Loucy (cell line): ENCODE results near the gene PHACTR2.

Source experiments
- CTCF ChIP-seq: fragments of 200-600 bp; sonication (generic); conservative IDR thresholded peaks from 2 replicates; pipeline ENCODE4 v1.5.1; 2014; ENCODE audit warnings: mild to moderate bottlenecking, antibody characterized with exemption, low read length
- EZH2phosphoT487 ChIP-seq: fragments of 200-600 bp; IDR thresholded peaks from 2 replicates; pipeline ENCODE4 v1.6.1; 2018; ENCODE audit warnings: antibody characterized with exemption, mild to moderate bottlenecking, moderate library complexity, borderline replicate concordance

- TF ChIP-seq CTCF (no peak), EZH2phosphoT487 (no peak)
These were observed 30.6 kb upstream of the PHACTR2 start for GRCh38 chr6:143647191-143647590.
